Measurements from ENCODE around the gene NFAM1.

The NFAM1 gene

GRCh38 chr22:42468841-42469240, 36.6 kb upstream of the NFAM1 start:
- TF ChIP-seq ZFX (IDR thresholded peaks at IDR 0.05; ENCODE audit: borderline replicate concordance) (no peak), CTCF (IDR thresholded peaks at IDR 0.05) (no peak)
- H3K27ac ChIP-seq = no peak overlapping the region

GRCh38 chr22:42462016-42462415, 29.8 kb upstream of the NFAM1 start:
- TF ChIP-seq ZFX (IDR thresholded peaks at IDR 0.05; ENCODE audit: borderline replicate concordance) = no peak
- no peak for TF ChIP-seq CTCF (IDR thresholded peaks at IDR 0.05)
- H3K27ac ChIP-seq = 0 out of 2 replicates have a peak overlapping the region, but pooled peaks have one; percentile 12

- no peak for TF ChIP-seq ZFX (IDR thresholded peaks at IDR 0.05; ENCODE audit: borderline replicate concordance)
- TF ChIP-seq CTCF (IDR thresholded peaks at IDR 0.05) = no peak
- 0 out of 2 replicates have a peak overlapping the region, but pooled peaks have one; percentile 12 for H3K27ac ChIP-seq
Measured at GRCh38 chr22:42461511-42461910, 29.3 kb upstream of the NFAM1 start.

GRCh38 chr22:42459287-42460063, 27.3 kb upstream of the NFAM1 start:
- TF ChIP-seq CTCF (IDR thresholded peaks at IDR 0.05) = no peak
- no peak for TF ChIP-seq ZFX (IDR thresholded peaks at IDR 0.05; ENCODE audit: borderline replicate concordance)
- H3K27ac ChIP-seq = no peak overlapping the region

- H3K27ac ChIP-seq = no peak overlapping the region
- no peak for TF ChIP-seq ZFX (IDR thresholded peaks at IDR 0.05; ENCODE audit: borderline replicate concordance)
- TF ChIP-seq CTCF (IDR thresholded peaks at IDR 0.05) = no peak
Measured at GRCh38 chr22:42452916-42453315, 20.7 kb upstream of the NFAM1 start.

DNA sequence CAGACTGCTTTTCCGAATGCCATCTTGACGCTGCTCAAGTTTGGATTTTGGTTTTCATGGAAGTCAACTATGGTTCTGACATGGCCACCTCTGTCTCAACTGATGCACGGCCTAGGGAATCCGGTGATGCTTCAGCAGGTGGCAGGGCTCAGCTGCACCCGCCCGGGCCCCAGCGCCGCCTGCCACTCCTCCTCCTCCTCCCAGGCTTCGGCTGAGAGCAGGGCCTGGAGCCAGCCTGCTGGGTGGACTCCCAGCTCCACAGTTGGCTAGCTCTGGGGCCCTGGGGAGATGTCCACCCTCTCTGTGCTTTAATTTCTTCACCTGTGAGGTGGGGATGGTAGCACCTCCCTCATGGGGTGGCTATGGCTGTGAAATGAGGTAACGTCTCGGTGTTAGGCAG, 20.3 kb upstream of the NFAM1 start:
- H3K27ac ChIP-seq = no peak overlapping the region
- no peak for TF ChIP-seq CTCF (IDR thresholded peaks at IDR 0.05)
- no peak for TF ChIP-seq ZFX (IDR thresholded peaks at IDR 0.05; ENCODE audit: borderline replicate concordance)

DNA sequence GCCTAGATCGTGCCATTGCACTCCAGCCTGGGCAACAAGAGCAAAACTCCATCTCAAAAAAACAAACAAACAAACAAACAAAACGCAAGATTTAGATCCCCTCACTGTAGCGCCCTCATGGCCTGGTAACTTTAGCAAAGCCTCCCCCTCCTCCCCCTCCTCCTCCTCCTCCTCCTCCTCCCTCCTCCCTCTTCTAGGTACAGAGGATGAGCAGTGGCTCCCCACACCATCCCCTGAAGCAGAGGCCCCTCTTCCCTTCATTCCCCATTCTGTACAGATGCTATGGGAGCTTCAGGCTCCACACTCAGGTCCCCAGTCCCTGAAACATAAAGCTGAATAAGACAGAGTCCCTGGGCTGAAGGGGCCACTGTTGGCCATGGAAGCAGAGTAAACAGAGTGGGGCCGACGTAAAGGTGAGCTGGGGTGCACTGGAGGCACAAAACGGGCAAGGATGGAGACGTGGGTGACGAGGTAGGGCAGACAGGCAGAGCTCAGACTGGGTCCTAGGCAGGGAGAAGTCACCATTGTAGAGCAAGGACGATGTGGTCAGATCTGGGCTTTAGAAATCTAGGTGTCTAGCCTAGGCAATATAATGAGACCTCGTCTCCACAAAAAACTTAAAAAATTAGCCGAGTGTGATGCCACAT, 19.4 kb upstream of the NFAM1 start:
- H3K27ac ChIP-seq = no peak overlapping the region
- no peak for TF ChIP-seq CTCF (IDR thresholded peaks at IDR 0.05)
- no peak for TF ChIP-seq ZFX (IDR thresholded peaks at IDR 0.05; ENCODE audit: borderline replicate concordance)

Measured in 22Rv1 (cell line).